HG03571 (cell line): ENCODE results near the gene SART3.

Experiments used
- ATAC-seq: cut with Tn5 transposase; IDR thresholded peaks from one replicate; pipeline ENCODE4 v1.9.1; 2021; ENCODE audit not compliant: unreplicated experiment

The SART3 gene

GRCh38 chr12:108526482-108527165 is 34.3 kb downstream of the SART3 start:
- ATAC-seq: no peak

- no peak for ATAC-seq
Observed at GRCh38 chr12:108525681-108526080, 35.3 kb downstream of the SART3 start.

- ATAC-seq: no peak
Observed at GRCh38 chr12:108523365-108523764, 37.6 kb downstream of the SART3 start.

- no peak for ATAC-seq
Observed at GRCh38 chr12:108519558-108519957, 41.4 kb downstream of the SART3 start.

GRCh38 chr12:108518716-108519496 is 42.1 kb downstream of the SART3 start:
- no peak for ATAC-seq

- ATAC-seq: no peak
Observed at GRCh38 chr12:108518101-108518715, 42.8 kb downstream of the SART3 start.

- no peak for ATAC-seq
Observed at GRCh38 chr12:108517288-108518100, 43.5 kb downstream of the SART3 start.

GRCh38 chr12:108516511-108517275 is 44.3 kb downstream of the SART3 start:
- ATAC-seq: no peak

- ATAC-seq: no peak
Observed at GRCh38 chr12:108515916-108516315, 45.1 kb downstream of the SART3 start.

- peak; percentile 75 for ATAC-seq
Observed at GRCh38 chr12:108514973-108515814, 45.8 kb downstream of the SART3 start, which contains the start of gene FICD. Gene FICD, plus strand, starts transcription at chr12:108515277. Its CDS starts 1,696 bp downstream, at chr12:108516973.

- no peak for ATAC-seq
Observed at GRCh38 chr12:108514468-108514972, 46.5 kb downstream of the SART3 start.

- ATAC-seq: peak; percentile 21
Observed at GRCh38 chr12:108511633-108512540, 49.1 kb downstream of the SART3 start.

- ATAC-seq: no peak
Observed at GRCh38 chr12:108510836-108511235, 50.1 kb downstream of the SART3 start.

GRCh38 chr12:108509806-108510205 is 51.2 kb downstream of the SART3 start:
- ATAC-seq: no peak

GRCh38 chr12:108507971-108508642 is 52.9 kb downstream of the SART3 start:
- no peak for ATAC-seq

- no peak for ATAC-seq
Observed at GRCh38 chr12:108505129-108505528, 55.8 kb downstream of the SART3 start.

GRCh38 chr12:108502922-108503321 is 58.1 kb downstream of the SART3 start:
- no peak for ATAC-seq

GRCh38 chr12:108498136-108498535 is 62.8 kb downstream of the SART3 start:
- no peak for ATAC-seq
